Measurements from ENCODE around the gene INAVA.
"Not testable (repeated sequence)": the region's sequence is repeated elsewhere in the genome, so short reads cannot be mapped to it uniquely, and the experiment has no call there.

Gene INAVA

DNA sequence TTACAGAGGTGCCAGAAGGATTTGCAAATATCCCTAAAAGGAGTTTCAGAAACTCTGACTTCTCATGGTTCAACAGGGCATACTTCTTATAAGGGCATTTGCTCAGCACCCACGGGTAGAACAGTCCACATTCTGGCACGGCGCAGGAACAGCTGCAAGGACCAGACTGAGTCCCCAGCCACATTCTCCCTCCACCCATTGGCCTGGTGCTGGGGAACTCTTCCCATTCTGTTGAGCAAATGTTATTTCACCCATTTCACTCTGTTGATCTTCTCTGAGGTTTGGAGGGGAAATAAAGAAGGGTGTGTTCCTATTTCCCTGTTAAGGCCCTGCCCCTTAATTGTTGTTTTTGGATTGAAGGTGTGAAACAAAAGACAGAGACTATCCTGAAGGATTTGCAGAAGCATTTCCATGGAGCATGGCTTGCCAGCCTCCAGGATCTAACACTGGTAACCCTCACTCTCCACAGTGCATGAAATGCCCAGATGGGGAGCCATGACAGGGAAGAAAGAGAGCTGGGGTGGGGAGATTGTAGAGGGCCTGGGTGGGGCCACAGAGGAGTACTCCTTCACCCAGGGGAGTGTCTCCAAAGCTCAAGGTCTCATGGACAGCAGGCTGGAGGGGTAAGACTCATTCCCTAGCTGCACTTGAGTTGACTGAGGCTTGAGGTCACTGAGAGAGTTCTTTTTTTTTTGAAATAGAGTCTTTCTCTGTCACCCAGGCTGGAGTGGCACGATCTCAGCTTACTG is 35.0 kb downstream of the INAVA start:
- TF ChIP-seq, protein P1, sequence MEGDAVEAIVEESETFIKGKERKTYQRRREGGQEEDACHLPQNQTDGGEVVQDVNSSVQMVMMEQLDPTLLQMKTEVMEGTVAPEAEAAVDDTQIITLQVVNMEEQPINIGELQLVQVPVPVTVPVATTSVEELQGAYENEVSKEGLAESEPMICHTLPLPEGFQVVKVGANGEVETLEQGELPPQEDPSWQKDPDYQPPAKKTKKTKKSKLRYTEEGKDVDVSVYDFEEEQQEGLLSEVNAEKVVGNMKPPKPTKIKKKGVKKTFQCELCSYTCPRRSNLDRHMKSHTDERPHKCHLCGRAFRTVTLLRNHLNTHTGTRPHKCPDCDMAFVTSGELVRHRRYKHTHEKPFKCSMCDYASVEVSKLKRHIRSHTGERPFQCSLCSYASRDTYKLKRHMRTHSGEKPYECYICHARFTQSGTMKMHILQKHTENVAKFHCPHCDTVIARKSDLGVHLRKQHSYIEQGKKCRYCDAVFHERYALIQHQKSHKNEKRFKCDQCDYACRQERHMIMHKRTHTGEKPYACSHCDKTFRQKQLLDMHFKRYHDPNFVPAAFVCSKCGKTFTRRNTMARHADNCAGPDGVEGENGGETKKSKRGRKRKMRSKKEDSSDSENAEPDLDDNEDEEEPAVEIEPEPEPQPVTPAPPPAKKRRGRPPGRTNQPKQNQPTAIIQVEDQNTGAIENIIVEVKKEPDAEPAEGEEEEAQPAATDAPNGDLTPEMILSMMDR (IDR thresholded peaks at IDR 0.05; ENCODE audit: borderline replicate concordance, extremely low read depth, low read length, poor library complexity, severe bottlenecking): no peak
- TF ChIP-seq EZH2 (IDR thresholded peaks at IDR 0.05; ENCODE audit: borderline replicate concordance, low read depth, low read length, severe bottlenecking): no peak

DNA sequence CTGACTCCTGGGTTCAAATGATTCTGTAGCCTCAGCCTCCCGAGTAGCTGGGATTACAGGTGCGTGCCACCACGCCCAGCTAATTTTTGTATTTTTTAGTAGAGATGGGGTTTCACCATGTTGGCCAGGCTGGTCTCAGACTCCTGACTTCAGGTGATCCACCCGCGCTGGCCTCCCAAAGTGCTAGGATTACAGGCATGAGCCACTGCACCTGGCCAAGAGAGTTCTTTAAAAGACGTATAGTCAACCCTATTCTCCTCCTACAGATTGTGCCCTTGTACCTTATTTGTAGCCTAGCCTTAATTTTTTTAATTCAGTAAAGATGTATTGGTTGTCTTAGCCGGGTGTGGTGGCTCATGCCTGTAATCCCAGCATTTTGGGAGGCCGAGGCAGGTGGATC is 35.6 kb downstream of the INAVA start:
- not testable (repeated sequence) for H3K9me3 ChIP-seq (ENCODE audit: insufficient read depth, low read length, severe bottlenecking); H3K9ac ChIP-seq (ENCODE audit: low read depth, low read length); H3K4me3 ChIP-seq (ENCODE audit: low read depth in 1 of 2, low read length in 2 of 2); H2AFZ ChIP-seq (ENCODE audit: low read depth, low read length); H3K4me2 ChIP-seq (ENCODE audit: insufficient read depth, low read length); H3K79me2 ChIP-seq (ENCODE audit: insufficient read depth, low read length); H4K20me1 ChIP-seq (ENCODE audit: insufficient read depth, low read length); H3K27ac ChIP-seq (ENCODE audit: low read length); H3K27me3 ChIP-seq (ENCODE audit: insufficient read depth, low read length, poor library complexity); H3K4me1 ChIP-seq (ENCODE audit: insufficient read depth, low read length); ATAC-seq (ENCODE audit: insufficient read depth, low read depth); H3K36me3 ChIP-seq (ENCODE audit: insufficient read depth, low read length); DNase-seq

More for the DNA sequence above, 35.0 kb downstream of the INAVA start:
- Histone ChIP-seq H2AFZ (ENCODE audit: low read depth, low read length) (no peak overlapping the region), H3K4me3 (ENCODE audit: low read depth in 1 of 2, low read length in 2 of 2) (no peak overlapping the region), H3K79me2 (ENCODE audit: insufficient read depth, low read length) (no peaks in the 10 kb centered on the region), H3K27ac (ENCODE audit: low read length) (no peak overlapping the region), H3K27me3 (ENCODE audit: insufficient read depth, low read length, poor library complexity) (no peaks in the 10 kb centered on the region), H3K4me1 (ENCODE audit: insufficient read depth, low read length) (no peaks in the 10 kb centered on the region), H3K9ac (ENCODE audit: low read depth, low read length) (no peak overlapping the region), H3K9me3 (ENCODE audit: insufficient read depth, low read length, severe bottlenecking) (no peaks in the 10 kb centered on the region), H3K4me2 (ENCODE audit: insufficient read depth, low read length) (no peak overlapping the region), H4K20me1 (ENCODE audit: insufficient read depth, low read length) (no peaks in the 10 kb centered on the region), H3K36me3 (ENCODE audit: insufficient read depth, low read length) (no peaks in the 10 kb centered on the region)
- DNase-seq (no peak), ATAC-seq (ENCODE audit: insufficient read depth, low read depth) (no peak)

DNA sequence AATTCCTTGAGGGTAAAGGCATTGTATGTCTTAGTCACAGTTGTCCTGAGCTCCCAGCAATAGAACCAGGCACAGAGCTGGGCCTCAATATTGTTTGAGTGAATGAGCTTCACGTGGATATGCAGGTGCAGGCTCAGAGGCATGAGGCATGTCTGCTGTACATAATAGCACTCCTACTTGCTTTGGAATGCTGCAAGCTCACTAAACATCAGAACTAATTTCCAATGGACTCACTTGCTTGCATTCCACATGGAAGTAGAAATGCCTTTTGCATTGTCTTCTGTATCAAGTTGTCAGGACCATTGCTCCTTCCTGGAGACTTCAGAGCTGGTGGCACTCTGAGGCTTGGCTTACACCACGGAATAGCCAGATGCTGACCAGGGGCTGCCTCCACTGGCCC is 37.1 kb downstream of the INAVA start:
- H3K4me2 ChIP-seq (ENCODE audit: insufficient read depth, low read length): no peak overlapping the region
- H3K9ac ChIP-seq (ENCODE audit: low read depth, low read length): no peak overlapping the region
- H3K4me3 ChIP-seq (ENCODE audit: low read depth in 1 of 2, low read length in 2 of 2): no peak overlapping the region
- H4K20me1 ChIP-seq (ENCODE audit: insufficient read depth, low read length): no peaks in the 10 kb centered on the region
- TF ChIP-seq EZH2 (IDR thresholded peaks at IDR 0.05; ENCODE audit: borderline replicate concordance, low read depth, low read length, severe bottlenecking): no peak
- TF ChIP-seq, protein P1 (IDR thresholded peaks at IDR 0.05; ENCODE audit: borderline replicate concordance, extremely low read depth, low read length, poor library complexity, severe bottlenecking): no peak
- H3K27me3 ChIP-seq (ENCODE audit: insufficient read depth, low read length, poor library complexity): no peaks in the 10 kb centered on the region
- no peaks in the 10 kb centered on the region for H3K36me3 ChIP-seq (ENCODE audit: insufficient read depth, low read length)
- no peaks in the 10 kb centered on the region for H3K4me1 ChIP-seq (ENCODE audit: insufficient read depth, low read length)
- no peak for ATAC-seq (ENCODE audit: insufficient read depth, low read depth)
- no peaks in the 10 kb centered on the region for H3K9me3 ChIP-seq (ENCODE audit: insufficient read depth, low read length, severe bottlenecking)
- H2AFZ ChIP-seq (ENCODE audit: low read depth, low read length): no peak overlapping the region
- H3K27ac ChIP-seq (ENCODE audit: low read length): no peak overlapping the region
- no peak for DNase-seq
- no peaks in the 10 kb centered on the region for H3K79me2 ChIP-seq (ENCODE audit: insufficient read depth, low read length)

DNA sequence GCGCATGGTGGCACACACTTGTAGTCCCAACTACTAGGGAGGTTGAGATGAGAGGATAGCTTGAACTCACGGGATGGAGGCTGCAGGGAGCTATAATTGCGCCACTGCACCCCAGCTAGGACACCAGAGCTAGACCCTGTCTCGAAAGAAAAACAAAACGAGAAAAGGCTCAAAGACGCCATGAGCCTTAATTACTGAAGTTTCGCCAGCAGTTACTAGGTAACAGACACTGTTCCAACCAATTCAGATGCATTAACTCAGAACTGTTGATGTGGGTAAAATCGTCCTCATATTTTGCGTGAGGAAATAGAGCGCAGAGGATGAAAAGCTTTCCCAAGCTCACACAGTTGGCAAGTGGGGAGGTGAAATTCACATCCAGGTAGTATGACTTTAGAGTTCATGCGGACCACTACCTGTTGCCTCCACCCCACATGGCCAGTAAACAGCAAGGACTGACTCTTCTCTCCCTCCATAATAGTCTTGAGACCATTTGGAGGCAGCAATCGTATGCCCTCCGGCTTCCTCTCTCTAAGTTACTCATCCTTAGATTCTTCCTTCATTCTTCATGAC is 40.1 kb downstream of the INAVA start:
- no peak overlapping the region for H2AFZ ChIP-seq (ENCODE audit: low read depth, low read length)
- TF ChIP-seq, protein P1 (IDR thresholded peaks at IDR 0.05; ENCODE audit: borderline replicate concordance, extremely low read depth, low read length, poor library complexity, severe bottlenecking): no peak
- TF ChIP-seq EZH2 (IDR thresholded peaks at IDR 0.05; ENCODE audit: borderline replicate concordance, low read depth, low read length, severe bottlenecking): no peak
- H3K27ac ChIP-seq (ENCODE audit: low read length): no peak overlapping the region
- H3K36me3 ChIP-seq (ENCODE audit: insufficient read depth, low read length): no peaks in the 10 kb centered on the region
- H3K4me2 ChIP-seq (ENCODE audit: insufficient read depth, low read length): no peak overlapping the region
- peaks cover 10% of the 10 kb centered on the region; the same call in 1 of the 2 replicates for H3K4me1 ChIP-seq (ENCODE audit: insufficient read depth, low read length)
- no peak overlapping the region for H3K9ac ChIP-seq (ENCODE audit: low read depth, low read length)
- ATAC-seq (ENCODE audit: insufficient read depth, low read depth): no peak
- H3K79me2 ChIP-seq (ENCODE audit: insufficient read depth, low read length): no peaks in the 10 kb centered on the region
- H4K20me1 ChIP-seq (ENCODE audit: insufficient read depth, low read length): no peaks in the 10 kb centered on the region
- no peak for DNase-seq
- no peaks in the 10 kb centered on the region for H3K27me3 ChIP-seq (ENCODE audit: insufficient read depth, low read length, poor library complexity)
- H3K4me3 ChIP-seq (ENCODE audit: low read depth in 1 of 2, low read length in 2 of 2): no peak overlapping the region
- no peaks in the 10 kb centered on the region for H3K9me3 ChIP-seq (ENCODE audit: insufficient read depth, low read length, severe bottlenecking)

DNA sequence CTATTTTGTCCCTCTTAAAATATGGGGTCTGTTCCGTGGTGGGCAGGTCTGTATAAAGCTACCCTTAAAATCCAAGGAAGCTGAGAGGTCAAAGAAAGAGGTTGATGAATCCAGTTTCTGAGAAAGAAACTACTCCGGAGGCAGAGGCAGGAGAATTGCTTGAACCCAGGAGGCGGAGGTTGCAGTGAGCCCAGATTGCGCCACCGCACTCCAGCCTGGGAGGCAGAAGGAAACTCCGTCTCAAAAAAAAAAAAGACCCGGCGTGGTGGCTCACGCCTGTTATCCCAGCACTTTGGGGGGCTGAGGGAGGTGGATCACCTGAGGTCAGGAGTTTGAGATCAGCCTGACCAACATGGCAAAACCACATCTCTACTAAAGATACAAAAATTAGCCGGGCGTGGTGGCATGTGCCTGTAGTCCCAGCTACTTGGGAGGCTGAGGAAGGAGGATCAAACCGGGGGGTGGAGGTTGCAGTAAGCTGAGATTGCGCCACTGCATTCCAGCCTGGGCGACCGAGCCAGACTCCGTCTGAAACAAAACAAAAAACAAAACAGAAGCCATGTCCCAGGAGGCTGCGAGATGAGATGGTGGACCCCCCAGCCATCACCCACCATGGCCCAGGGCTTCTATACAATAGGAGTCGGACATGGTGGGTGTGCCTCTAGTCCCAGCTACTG is 40.7 kb downstream of the INAVA start:
- H3K79me2 ChIP-seq (ENCODE audit: insufficient read depth, low read length); H3K9ac ChIP-seq (ENCODE audit: low read depth, low read length); H3K27ac ChIP-seq (ENCODE audit: low read length); ATAC-seq (ENCODE audit: insufficient read depth, low read depth); DNase-seq; H3K9me3 ChIP-seq (ENCODE audit: insufficient read depth, low read length, severe bottlenecking); H3K4me2 ChIP-seq (ENCODE audit: insufficient read depth, low read length); H4K20me1 ChIP-seq (ENCODE audit: insufficient read depth, low read length); H3K36me3 ChIP-seq (ENCODE audit: insufficient read depth, low read length); H2AFZ ChIP-seq (ENCODE audit: low read depth, low read length); H3K4me3 ChIP-seq (ENCODE audit: low read depth in 1 of 2, low read length in 2 of 2); H3K4me1 ChIP-seq (ENCODE audit: insufficient read depth, low read length); H3K27me3 ChIP-seq (ENCODE audit: insufficient read depth, low read length, poor library complexity): not testable (repeated sequence)

Measured in DND-41 (cell line).